ENCODE results near the gene TSEN15.
A peak's percentile ranks its signal among the peaks of the same experiment; 100 is the strongest.
"Not testable (repeated sequence)": the region's sequence is repeated elsewhere in the genome, so short reads cannot be mapped to it uniquely, and the experiment has no call there.

TSEN15 gene

DNA sequence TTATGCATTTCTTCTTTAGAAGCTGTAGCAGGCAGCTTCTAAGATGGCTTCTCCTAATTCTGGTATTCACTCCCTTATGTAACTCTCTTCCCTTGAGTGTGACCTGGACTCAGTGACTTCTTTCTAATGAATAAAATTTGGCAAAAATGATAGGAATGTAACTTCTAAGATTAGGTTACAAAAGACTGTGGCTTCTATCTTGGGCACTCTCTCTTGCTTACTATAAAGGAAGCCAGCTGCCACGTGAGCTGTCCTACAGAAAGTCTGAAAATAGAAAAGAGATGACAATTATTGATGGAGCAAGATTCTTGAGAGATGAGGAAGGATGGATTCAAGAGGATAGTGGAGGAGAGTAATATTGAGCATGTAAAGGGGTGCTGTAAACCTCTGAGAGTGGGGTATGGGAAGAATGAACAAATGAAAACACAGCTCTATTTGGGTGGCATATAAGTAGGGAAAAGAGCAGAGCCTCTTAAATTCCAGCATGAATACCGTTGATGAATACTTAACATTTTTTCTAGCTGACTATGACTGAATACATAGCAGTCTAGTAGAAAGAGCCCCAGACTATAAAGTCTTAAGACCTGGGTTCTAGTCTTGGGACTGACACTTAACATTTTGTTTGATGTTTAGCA, 5.5 kb downstream of the TSEN15 start:
- DNase-seq: no peak

DNA sequence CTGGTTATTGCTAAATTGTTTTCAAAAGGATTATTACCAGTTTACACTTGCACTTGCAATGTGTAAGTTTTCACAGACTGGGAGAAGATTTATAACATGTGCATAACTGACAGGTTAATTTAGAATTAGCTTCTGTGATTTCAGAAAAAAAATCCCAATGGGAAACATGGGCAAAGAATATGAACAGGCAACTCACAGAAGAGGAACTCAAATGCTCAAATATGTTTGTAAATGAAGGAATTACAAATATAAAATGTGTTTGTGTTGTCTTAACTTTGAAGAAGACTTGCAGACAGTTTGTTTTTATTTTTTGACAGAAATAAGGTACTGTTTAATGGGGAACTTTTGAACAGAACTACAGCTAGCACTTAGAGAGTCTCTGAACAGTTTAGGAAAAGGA, 8.4 kb downstream of the TSEN15 start:
- DNase-seq: no peak

DNA sequence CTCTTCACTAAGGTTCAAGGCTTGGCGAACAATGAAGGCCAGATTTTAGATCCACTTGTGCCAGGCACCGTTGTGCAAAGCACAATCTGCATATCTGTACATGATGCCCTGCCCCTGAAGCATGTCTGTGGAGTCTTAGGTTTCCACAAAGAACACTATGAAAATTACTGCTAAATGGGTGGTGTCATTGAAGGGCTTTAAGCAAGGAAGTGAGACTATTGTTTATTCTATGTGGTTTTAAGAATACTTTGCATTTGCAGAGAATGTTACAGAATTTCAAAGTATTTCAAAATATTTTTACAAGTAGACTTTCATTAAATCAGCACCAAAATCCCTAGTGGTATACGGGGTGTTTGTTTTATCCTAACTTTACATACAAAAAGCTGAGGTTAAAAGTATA, 8.8 kb downstream of the TSEN15 start:
- no peak for DNase-seq

DNA sequence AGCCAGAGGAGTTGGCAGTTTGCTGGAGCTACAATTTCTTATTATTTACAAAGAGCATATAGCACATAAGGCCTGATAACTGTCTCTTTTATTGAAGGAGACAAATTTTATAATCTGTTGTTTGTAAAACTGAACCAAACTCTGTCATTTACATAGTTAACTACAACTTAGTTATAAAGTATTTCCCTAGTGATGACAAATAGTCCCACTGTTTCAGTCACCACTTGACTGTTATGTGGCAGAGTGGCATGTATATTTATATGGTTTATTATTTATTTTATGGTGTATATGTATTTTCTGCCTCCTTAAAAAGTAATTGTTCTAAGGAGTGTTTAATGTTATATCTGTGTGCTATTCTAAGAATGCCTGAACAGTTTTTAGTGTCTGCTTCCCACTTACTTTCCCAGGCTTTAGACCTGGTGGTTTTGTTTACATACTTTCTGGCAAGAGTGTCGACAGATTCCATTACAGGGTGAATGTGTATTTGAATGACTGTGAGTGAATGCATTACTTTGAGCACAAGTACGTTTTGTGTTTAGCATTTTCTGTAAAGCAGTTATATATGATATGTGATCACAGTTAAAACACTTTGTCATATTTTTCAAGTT, 10.0 kb downstream of the TSEN15 start:
- DNase-seq: no peak

DNA sequence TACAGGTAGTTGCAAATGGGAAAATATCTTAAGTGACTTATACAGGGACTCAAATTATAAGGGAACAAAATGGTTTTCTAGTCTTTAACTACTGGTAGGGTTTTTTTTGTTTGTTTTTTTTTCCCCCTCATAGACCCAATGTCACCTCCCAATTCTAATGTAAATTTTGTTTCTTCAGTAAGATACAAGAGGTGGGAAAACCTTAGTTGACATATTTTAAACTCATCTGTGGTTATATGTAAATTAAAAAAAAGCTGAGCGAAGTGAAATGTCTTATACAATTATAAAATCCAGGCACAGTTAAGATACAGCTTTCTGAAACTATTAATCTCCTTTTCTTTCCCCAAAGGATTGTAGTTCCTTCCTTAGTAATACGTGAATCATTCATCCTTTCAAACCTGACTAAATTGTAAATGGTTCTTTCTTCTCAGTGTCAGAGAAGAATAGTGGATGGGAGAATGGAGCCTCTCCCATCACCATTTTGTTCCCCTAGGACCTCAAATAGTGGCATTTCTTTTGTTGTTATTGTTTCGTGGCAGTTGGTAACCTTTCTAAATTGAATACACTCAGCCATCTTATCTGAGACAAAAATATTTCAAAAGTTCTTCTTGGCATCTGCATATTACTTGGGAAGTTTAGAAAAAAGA, 11.2 kb downstream of the TSEN15 start:
- no peak for DNase-seq

DNA sequence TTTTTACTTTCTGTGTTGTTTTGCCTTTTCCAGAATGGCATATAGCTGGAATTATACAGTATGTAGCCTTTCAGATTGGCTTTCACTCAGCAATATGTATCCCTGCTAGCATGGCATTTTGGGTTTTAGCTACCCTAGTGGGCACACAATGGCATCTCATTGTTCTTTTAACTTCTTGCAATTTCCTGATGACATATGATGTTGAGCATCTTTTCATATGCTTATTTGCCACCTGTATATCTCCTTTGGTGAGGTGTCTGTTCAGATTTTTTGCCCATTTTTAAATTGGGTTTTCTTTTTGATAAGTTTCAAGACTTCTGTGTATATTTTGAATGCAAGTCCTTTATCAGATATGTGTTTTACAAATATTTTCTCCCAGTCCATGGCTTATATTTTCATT, 14.0 kb downstream of the TSEN15 start:
- DNase-seq: no peak

DNA sequence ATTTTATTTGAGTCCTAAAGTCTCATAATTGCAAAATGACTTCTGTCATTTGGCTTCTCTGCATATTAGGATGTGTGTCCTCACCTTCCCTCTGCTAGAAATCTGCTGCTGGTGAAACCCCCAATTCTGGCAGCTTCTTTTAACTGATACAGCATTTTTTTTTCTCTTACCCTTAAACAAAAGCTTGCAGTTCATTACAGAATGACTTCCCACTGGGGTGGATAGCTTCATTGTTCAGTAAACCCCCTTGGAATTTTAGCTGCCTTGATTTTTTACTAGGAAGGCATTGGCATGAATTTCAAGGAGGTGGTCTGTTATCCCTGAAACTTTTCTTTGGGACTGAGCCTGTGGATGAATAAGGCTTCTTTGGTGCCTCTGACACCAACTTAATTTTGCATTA, 16.8 kb downstream of the TSEN15 start:
- no peak for DNase-seq

DNA sequence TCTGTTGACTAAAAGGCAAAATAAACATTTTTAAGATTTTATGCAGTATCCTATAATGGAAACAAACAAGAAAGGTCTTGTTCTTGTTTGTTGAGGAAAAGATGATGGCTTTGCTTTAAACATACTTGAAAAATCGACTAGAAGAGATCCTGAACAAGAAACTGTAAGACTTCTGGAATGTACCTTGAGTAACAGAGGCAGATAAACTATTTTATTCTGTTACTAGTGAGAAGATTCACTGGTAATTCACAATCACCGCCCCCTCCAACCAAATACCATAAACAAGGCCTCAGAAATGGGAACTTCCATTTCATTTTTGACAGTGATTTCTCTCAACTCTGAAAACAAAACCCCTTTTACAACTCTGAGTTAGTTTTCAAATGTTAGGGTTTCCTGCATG, 18.1 kb downstream of the TSEN15 start:
- no peak for DNase-seq

DNA sequence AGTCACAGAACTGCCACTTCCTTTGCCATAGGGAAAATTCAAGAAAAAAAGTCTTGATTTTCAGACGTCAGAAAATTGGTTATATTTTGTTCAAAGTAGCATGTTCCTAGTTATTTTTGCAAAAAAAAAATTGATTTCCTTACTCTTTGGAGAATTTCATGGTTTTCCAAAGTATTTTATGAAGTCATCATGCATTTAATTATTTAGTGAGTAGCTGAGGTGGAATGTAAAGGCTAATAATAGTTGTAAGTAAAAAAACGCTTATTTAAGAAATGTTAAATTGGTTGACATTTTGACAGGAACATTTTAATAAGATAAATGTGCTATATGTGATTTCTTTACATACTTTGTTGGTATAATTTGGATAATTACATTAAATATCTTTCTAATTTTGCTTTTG, 20.8 kb downstream of the TSEN15 start:
- no peak for DNase-seq

DNA sequence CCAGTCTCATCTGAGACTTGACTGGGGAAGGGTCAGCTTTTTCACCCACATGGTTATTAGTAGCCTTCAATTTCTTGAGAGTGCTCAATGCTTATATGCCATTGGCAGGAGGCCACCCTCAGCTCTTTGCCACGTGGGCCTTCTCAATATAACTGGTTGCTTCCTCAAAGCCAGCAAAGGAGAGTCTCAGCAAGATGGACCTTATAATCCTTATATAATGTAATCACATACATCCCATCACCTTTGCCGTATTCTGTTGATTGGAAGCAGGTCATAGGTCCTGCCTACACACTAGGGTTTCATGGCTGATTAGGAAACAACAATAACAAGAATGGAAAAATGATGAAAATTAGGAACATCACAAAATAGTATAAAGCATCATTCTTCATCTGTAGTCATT, 22.9 kb downstream of the TSEN15 start:
- DNase-seq: no peak

DNA sequence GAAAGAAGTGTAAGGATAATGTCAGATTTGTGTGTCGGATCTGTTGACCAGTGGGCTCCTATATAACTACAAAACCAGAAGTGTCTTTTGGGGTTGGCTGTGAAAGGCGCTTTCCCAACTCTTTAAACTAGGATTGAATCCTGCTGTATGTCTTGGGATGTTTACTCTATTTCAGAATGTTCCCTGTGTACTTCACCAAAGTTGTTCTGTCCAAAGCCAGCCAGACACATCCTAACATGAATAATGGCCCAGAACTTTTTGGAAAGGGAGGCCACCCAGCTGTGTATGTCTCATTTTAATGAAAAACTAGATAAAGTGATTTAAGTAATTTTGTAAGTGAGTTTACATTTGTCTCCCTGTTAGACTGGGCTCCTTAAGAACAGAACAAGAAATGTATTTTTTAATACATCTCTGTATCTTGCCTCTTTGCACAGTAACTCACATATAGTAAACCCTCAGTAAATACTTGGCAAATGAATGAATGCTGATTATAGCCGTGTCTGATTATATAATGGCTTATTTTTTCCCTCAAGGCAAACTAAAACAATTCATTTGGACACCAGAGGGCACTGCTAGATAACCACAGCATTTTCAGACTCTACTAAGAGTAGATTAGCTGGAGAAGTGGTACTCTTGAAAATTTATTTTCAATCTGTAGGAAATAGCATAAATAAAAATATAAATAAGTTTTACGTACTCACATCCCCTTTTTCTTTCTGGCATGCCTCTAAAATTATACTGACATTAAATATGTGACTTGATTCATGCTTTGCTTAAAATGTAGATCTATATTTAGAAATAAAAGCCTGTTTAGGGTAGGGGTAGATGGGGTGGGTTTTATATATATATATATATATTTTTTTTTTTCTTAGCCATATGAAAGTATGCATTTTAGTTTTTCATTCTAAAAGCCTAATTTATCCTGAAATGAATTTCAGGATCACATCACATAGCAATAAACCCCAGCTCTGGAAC, 23.8 kb downstream of the TSEN15 start:
- DNase-seq: peak in 1 of 5 experiments; percentile 60

DNA sequence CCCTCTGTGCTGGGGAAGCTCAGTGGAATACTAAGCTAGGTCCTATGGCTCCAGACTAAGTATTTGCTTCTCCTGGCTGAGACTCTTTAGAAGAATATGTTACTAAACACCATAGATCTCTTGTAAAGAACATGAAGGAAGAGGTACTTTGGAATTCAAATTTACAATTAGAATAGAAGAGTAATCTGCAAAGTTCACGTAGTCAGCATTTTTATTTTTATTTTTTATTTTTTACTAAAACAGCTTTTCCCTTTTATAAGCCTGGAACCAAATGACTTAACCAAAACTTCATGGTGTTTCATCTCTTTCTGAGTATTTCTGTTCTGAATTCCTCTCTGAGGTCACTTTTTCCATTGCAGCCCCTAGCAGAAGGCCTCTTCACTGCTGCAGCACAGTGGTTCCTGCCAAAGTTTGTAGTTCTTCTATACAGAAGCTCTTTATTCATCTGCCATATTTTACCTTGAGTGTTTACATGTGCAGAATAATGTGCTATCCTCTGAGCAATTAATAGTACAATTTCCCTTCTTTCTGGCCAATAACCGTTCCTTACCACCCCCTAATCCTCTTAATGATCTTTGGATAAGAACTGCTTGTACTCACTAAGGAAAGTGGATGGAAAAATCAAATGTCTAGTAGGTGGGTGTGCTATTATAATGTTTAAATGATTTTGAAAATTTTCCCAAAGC, 27.2 kb downstream of the TSEN15 start:
- no peak for DNase-seq

DNA sequence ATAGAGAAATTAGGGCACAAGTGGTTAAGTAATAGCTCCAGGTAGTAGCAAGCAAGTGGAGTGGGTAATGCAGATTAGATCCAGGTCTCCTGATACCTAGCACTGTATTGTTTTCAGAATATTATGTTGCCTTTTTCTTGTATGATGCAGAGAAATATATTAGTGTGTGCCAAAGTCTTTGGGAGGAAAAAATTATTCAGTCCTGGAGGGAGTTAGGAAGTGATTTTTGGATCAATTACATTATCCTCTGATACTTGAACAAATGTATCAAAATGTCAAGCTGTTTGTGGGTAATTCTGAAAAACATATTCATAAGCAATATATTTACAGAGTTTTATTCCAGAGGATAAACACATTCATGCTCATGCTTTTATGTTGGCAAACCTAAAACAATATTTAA, 28.8 kb downstream of the TSEN15 start:
- DNase-seq: no peak

DNA sequence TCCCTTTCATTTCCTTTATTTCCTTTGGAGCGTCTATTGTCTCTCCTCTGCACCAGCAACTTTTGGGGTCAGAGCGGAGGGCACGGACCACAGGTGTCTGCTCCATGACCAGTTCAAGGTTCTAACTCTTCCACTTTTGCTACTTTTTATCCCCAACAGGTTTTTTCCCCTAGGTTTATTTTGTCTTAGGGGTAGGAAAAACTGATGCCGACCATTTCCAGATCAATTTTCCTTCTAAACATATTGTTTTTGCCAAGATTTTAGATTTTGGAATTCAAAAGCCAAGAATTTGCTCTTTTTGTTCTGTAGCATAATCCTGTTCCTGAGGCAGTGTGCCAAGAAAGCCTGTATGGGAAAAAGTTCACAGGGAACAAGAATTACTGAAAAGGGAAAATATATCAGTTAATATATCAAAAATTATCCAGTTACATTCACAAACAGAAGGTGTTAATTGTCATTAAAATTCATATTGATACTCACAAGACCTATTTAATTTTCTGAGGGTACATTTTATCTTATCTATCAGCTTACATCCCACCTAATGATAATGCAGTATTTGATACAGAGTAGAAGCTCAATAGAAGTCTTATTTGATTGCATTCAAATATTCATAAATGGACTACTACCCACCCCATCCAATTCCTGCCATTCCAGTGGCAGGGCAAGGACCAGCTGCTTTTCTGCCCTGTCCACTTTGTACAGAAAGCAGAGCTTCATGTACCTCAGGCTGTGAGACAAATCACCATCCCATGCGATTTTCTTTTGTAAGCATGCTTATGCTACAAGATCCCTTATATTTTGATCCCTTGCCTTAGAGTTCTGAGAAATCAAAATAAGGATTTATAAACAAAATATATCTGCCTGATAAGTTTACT, 31.2 kb downstream of the TSEN15 start:
- DNase-seq: no peak

DNA sequence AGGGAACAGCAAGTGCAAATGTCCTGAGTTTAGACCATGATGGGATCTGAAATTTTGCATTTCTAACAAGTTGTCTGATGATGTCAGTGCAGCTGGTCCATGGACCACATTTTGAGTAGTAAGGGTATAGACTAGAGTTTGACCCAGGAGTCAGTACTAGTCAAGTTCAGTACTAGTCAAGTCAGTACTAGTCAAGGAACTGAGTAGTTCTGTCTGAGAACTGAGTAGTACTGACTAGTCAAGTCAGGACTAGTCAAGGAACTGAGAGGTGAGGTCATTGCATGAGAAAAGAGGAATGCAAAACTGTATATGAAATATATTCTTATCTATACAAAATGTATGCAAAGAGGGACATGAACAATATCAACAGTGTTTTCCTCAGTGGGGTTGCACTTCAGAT, 34.1 kb downstream of the TSEN15 start:
- no peak for DNase-seq

DNA sequence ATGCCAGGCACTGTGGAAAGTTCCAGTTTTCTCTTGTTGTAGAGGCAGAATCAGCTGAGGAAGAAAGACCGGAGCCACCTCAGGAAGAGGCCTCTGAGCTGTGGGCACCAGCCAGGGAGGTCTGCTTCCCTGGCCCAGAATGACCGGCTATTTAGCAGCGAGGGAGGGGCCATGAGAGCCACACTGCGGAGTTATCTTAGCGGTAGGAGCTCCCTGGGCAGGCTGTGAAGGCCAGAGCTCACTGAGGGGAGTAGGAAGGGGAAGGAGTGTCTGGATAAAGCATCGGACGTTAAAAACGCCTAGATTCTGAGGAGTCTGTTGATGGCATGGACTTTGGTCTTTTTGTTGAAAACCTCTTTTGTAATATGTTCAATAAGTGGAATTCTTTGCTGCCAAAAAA, 36.5 kb downstream of the TSEN15 start:
- no peak for DNase-seq

DNA sequence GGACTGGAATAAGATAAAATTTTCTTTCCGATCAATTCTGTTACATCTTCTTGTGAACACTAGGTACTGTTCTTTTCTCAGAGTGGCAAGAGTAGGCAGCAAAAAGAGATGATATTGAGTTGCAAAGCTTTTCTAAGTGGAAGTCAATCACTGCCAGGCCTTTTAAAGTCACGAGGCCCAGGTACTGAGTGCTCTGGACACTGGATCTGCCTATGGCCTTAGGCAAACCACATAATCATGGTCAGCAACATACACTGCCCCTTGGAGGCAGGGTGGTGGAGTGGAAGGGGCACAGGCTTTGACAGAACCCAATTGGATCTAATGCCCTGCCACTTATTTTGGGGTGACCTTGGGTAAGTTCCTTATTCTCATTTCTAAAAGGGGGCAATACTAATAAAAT, 41.5 kb downstream of the TSEN15 start:
- no peak for DNase-seq

DNA sequence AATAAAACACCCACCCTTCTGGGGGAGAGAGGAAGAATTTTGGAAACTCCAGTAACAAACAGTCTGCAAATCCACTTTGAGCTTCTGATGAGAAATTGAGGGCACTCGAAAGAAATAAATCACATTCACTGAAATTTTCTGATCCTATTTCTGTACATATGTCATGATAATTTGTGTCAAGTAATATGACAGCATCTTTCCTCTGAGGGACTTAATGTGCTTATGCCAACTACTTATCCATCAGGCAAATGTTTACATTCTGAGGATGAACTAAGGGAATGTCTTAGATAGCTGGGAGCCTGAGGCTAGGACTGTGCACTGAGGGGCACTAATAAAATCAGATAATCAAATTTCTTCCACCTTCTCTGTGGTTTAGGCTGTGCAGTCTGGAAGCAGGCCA, 44.5 kb downstream of the TSEN15 start:
- DNase-seq: no peak

DNA sequence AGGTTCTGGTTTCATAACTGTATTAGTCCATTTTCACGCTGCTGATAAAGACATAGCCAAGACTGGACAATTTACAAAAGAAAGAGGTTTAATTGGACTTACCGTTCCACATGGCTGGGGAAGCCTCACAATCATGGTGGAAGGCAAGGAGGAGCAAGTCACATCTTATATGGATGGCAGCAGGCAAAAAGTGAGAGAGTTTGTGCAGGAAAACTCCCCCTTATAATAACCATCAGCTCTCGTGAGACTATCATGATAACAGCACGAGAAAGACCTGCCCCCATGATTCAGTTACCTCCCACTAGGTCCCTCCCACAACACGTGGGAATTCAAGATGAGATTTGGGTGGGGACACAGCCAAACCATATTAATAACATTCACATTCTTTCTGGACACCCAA, 45.0 kb downstream of the TSEN15 start:
- DNase-seq: not testable (repeated sequence)

DNA sequence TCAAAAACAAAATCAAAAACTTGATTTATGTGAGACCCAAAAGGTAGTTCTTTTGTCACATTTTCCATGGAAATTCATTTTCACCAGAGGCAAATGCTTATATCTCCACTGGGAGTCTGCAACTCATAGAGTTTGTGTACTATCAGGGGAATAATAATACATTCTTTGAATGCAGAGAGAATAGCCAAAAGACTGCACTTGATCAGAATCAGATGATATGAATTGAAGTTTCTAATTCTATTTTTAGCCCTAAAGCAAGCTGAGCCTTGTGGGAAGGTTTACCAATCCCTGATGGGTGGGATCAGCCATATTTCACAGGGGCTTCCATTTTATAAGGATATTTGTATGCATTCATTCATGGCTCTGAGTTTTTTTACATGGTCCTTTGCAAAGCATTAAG, 49.6 kb downstream of the TSEN15 start:
- DNase-seq: no peak

DNA sequence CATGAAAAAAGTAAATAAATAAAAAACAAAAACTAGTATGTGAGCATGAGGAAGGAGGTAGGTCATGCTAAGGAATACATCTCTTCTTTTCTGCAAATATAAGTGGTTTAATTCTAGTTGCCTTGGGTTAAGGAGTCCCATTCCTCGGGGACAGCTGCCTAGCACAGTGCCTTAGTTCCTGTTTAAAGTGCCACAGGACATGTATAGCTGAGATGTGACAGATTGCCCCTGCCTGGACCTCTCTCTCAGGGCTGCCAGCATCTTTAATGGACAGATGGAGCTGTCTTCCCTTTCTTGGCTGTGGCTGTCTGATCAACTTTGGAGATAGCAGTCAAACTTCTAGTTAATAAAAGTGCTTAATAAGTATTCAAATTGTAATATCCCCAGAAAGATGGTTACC, 50.0 kb downstream of the TSEN15 start:
- no peak for DNase-seq

All from T-helper 2 cell (primary cell).